K562 (cell line): Measurements from ENCODE around the gene DBP. TPM values are rescaled to one million over a fixed set of nuclear protein-coding genes. Genes with fewer than 3 reads are reported as not detected.

Experiments used
- BDP1 ChIP-seq: IDR thresholded peaks from 3 replicates; pipeline ENCODE4 v1.6.1; 2011; ENCODE audit not compliant: insufficient read length, insufficient read depth
- GATAD2B ChIP-seq: fragments of 450-650 bp; IDR thresholded peaks from 2 replicates; pipeline ENCODE4 v1.6.1; 2017; ENCODE audit warnings: mild to moderate bottlenecking, borderline replicate concordance
- PHB2 ChIP-seq: fragments of 450-650 bp; IDR thresholded peaks from 2 replicates; pipeline ENCODE4 v1.6.1; 2017; ENCODE audit warnings: low read depth
- PML ChIP-seq: IDR thresholded peaks from 2 replicates; pipeline ENCODE4 v1.6.1; 2012; ENCODE audit warnings: low read length, inconsistent platforms
- YY1 ChIP-seq, 3 experiments: IDR thresholded peaks; 2 replicates each; pipeline ENCODE4 v1.6.1; 2011; ENCODE audit warnings: low read length in 2 of 3, mild to moderate bottlenecking in 2 of 3, moderate library complexity in 2 of 3, borderline replicate concordance in 1 of 3, control low read depth in 1 of 3, low read depth in 1 of 3; ENCODE audit not compliant: insufficient read depth in 3 of 3, insufficient replicate concordance in 2 of 3, control insufficient read depth in 1 of 3, insufficient read length in 1 of 3; ENCODE audit errors: extremely low read depth in 1 of 3
- ZNF551 ChIP-seq: fragments of 250-450 bp; sonication (Bioruptor Pico); IDR thresholded peaks from 2 replicates; pipeline ENCODE4 v1.5.0; 2021; ENCODE audit warnings: mild to moderate bottlenecking, moderate library complexity
- polyA plus RNA-seq, 8 experiments: library from polyadenylated mRNA; depleted of rRNA in 4 of 8; stranded (reverse) in 5 of 8; unstranded in 3 of 8; fragments of >200 nt; fragmentation: Nextera tagmentation in 2 of 8; fragmentation: Illumina TruSeq in 1 of 8; extraction: Ambion mirVana in 2 of 8; extraction: Trizol in 1 of 8; gene quantifications; 2 replicates each; pipeline versions ENCODE4 v1.2.1 to v1.2.3, GENCODE V29; 2011 to 2014; ENCODE audit warnings: inconsistent platforms in 1 of 8, missing spikeins in 1 of 8
- total RNA-seq, 7 experiments: library from RNA; depleted of rRNA in 6 of 7; stranded (reverse); fragments of >200 nt in 6 of 7; fragmentation: Illumina TruSeq in 2 of 7; extraction: Trizol in 2 of 7; gene quantifications; 2 replicates each; pipeline versions ENCODE4 v1.2.1 to v1.2.3, GENCODE V29; 2011 to 2021; ENCODE audit warnings: low replicate concordance in 1 of 7
- TF ChIP-seq, protein P1 (sequence below): fragments of 450-650 bp; IDR thresholded peaks from 2 replicates; pipeline ENCODE4 v1.7.1; 2018; ENCODE audit warnings: mild to moderate bottlenecking, low read depth; ENCODE audit not compliant: partially characterized antibody
- TF ChIP-seq, protein P2 (sequence below): fragments of 450-650 bp; IDR thresholded peaks from 2 replicates; pipeline ENCODE4 v1.6.1; 2016; ENCODE audit warnings: mild to moderate bottlenecking, moderate library complexity
- TF ChIP-seq, protein P3 (sequence below): fragments of 200-400 bp; formaldehyde crosslinking; IDR thresholded peaks from 2 replicates; pipeline ENCODE4 v1.6.1; 2017; ENCODE audit warnings: mild to moderate bottlenecking, low read depth, low read length, moderate library complexity

Gene DBP
- total and polyA plus RNA-seq, 9 of the 15 experiments (the other 6 are each of a cell fraction or from before 2014, with no cell fraction given): 0.25 to 5.5 (median 1.8) TPM

DNA sequence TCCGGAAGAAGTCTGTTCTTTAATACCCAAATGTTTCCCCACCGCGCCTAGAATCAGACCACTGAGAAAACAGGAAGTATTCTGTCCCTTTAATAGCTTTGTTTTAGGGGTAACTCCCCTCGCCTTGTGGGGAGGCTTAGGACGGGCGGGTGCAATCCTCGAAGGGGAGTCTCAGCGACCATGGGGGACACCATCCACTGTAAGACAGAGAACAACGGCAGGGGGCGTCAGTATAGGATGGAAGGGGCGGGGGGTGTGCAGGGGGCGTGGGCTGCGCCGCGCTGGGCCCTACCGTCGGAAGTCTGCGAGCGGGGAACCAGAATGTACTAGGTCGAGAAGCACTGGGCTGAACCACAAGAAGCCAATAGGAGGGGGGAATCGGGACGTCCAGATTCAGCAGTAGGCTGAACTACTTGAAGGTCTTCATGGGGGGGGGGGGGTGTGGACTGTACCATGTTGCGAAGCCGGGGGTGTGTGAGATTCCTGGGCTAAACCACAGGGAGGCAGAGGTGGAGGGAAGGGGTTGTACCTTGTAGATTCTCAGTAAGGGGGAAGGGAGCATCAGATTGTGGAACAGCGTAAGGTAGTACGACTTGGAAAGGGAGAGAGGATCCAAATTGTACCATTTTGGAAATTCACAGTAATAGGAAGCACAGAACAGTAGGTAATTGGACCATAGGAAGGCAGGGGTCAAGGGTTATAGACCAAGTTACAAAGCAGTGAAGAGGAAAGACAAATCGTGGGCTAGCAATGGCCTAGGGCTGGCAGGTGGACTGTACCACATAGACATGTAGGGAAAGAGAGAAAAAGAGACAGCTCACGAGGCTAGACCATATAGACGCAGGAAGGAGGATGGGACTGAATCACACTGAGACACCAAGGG is 1.0 kb upstream of the DBP start (continued):
- TF ChIP-seq, protein P1, sequence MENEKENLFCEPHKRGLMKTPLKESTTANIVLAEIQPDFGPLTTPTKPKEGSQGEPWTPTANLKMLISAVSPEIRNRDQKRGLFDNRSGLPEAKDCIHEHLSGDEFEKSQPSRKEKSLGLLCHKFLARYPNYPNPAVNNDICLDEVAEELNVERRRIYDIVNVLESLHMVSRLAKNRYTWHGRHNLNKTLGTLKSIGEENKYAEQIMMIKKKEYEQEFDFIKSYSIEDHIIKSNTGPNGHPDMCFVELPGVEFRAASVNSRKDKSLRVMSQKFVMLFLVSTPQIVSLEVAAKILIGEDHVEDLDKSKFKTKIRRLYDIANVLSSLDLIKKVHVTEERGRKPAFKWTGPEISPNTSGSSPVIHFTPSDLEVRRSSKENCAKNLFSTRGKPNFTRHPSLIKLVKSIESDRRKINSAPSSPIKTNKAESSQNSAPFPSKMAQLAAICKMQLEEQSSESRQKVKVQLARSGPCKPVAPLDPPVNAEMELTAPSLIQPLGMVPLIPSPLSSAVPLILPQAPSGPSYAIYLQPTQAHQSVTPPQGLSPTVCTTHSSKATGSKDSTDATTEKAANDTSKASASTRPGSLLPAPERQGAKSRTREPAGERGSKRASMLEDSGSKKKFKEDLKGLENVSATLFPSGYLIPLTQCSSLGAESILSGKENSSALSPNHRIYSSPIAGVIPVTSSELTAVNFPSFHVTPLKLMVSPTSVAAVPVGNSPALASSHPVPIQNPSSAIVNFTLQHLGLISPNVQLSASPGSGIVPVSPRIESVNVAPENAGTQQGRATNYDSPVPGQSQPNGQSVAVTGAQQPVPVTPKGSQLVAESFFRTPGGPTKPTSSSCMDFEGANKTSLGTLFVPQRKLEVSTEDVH: peak; percentile 65
- TF ChIP-seq PML (peak; percentile 36), PHB2 (peak; percentile 65; the same call in 1 of the 2 replicates), YY1 (IDR thresholded peaks at IDR 0.05; ENCODE audit: borderline replicate concordance in 1 of 3, control insufficient read depth in 1 of 3, extremely low read depth in 1 of 3, insufficient read depth in 3 of 3, insufficient read length in 1 of 3, insufficient replicate concordance in 2 of 3, low read depth in 1 of 3, low read length in 2 of 3) (peak in 1 of 3 experiments; percentile 5), GATAD2B (no peak), BDP1 (no peak), ZNF551 (CRISPR knock-in tag) (no peak)
- TF ChIP-seq, protein P2, sequence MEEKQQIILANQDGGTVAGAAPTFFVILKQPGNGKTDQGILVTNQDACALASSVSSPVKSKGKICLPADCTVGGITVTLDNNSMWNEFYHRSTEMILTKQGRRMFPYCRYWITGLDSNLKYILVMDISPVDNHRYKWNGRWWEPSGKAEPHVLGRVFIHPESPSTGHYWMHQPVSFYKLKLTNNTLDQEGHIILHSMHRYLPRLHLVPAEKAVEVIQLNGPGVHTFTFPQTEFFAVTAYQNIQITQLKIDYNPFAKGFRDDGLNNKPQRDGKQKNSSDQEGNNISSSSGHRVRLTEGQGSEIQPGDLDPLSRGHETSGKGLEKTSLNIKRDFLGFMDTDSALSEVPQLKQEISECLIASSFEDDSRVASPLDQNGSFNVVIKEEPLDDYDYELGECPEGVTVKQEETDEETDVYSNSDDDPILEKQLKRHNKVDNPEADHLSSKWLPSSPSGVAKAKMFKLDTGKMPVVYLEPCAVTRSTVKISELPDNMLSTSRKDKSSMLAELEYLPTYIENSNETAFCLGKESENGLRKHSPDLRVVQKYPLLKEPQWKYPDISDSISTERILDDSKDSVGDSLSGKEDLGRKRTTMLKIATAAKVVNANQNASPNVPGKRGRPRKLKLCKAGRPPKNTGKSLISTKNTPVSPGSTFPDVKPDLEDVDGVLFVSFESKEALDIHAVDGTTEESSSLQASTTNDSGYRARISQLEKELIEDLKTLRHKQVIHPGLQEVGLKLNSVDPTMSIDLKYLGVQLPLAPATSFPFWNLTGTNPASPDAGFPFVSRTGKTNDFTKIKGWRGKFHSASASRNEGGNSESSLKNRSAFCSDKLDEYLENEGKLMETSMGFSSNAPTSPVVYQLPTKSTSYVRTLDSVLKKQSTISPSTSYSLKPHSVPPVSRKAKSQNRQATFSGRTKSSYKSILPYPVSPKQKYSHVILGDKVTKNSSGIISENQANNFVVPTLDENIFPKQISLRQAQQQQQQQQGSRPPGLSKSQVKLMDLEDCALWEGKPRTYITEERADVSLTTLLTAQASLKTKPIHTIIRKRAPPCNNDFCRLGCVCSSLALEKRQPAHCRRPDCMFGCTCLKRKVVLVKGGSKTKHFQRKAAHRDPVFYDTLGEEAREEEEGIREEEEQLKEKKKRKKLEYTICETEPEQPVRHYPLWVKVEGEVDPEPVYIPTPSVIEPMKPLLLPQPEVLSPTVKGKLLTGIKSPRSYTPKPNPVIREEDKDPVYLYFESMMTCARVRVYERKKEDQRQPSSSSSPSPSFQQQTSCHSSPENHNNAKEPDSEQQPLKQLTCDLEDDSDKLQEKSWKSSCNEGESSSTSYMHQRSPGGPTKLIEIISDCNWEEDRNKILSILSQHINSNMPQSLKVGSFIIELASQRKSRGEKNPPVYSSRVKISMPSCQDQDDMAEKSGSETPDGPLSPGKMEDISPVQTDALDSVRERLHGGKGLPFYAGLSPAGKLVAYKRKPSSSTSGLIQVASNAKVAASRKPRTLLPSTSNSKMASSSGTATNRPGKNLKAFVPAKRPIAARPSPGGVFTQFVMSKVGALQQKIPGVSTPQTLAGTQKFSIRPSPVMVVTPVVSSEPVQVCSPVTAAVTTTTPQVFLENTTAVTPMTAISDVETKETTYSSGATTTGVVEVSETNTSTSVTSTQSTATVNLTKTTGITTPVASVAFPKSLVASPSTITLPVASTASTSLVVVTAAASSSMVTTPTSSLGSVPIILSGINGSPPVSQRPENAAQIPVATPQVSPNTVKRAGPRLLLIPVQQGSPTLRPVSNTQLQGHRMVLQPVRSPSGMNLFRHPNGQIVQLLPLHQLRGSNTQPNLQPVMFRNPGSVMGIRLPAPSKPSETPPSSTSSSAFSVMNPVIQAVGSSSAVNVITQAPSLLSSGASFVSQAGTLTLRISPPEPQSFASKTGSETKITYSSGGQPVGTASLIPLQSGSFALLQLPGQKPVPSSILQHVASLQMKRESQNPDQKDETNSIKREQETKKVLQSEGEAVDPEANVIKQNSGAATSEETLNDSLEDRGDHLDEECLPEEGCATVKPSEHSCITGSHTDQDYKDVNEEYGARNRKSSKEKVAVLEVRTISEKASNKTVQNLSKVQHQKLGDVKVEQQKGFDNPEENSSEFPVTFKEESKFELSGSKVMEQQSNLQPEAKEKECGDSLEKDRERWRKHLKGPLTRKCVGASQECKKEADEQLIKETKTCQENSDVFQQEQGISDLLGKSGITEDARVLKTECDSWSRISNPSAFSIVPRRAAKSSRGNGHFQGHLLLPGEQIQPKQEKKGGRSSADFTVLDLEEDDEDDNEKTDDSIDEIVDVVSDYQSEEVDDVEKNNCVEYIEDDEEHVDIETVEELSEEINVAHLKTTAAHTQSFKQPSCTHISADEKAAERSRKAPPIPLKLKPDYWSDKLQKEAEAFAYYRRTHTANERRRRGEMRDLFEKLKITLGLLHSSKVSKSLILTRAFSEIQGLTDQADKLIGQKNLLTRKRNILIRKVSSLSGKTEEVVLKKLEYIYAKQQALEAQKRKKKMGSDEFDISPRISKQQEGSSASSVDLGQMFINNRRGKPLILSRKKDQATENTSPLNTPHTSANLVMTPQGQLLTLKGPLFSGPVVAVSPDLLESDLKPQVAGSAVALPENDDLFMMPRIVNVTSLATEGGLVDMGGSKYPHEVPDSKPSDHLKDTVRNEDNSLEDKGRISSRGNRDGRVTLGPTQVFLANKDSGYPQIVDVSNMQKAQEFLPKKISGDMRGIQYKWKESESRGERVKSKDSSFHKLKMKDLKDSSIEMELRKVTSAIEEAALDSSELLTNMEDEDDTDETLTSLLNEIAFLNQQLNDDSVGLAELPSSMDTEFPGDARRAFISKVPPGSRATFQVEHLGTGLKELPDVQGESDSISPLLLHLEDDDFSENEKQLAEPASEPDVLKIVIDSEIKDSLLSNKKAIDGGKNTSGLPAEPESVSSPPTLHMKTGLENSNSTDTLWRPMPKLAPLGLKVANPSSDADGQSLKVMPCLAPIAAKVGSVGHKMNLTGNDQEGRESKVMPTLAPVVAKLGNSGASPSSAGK: no peak
- TF ChIP-seq, protein P3, sequence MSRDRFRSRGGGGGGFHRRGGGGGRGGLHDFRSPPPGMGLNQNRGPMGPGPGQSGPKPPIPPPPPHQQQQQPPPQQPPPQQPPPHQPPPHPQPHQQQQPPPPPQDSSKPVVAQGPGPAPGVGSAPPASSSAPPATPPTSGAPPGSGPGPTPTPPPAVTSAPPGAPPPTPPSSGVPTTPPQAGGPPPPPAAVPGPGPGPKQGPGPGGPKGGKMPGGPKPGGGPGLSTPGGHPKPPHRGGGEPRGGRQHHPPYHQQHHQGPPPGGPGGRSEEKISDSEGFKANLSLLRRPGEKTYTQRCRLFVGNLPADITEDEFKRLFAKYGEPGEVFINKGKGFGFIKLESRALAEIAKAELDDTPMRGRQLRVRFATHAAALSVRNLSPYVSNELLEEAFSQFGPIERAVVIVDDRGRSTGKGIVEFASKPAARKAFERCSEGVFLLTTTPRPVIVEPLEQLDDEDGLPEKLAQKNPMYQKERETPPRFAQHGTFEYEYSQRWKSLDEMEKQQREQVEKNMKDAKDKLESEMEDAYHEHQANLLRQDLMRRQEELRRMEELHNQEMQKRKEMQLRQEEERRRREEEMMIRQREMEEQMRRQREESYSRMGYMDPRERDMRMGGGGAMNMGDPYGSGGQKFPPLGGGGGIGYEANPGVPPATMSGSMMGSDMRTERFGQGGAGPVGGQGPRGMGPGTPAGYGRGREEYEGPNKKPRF: no peak
